SJCRH30 (cell line): Measurements from ENCODE around the gene UNC5B. TPM values are rescaled to one million over a fixed set of nuclear protein-coding genes. Genes with fewer than 3 reads are reported as not detected.

Experiments
- DNase-seq, 2 experiments: peaks; one replicate each; pipeline ENCODE4 v3.0.0-alpha.2; 2015 to 2020
- H3K27ac ChIP-seq: fragments of 250-450 bp; sonication (Bioruptor Pico); 2 replicates; pipeline ENCODE4 v1.5.1; 2020; ENCODE audit warnings: mild to moderate bottlenecking, moderate library complexity
- H3K27me3 ChIP-seq: fragments of 250-450 bp; sonication (Bioruptor Pico); 2 replicates; pipeline ENCODE4 v1.5.1; 2020; ENCODE audit warnings: mild to moderate bottlenecking, moderate library complexity
- H3K36me3 ChIP-seq: fragments of 250-450 bp; sonication (Bioruptor Pico); 2 replicates; pipeline ENCODE4 v1.5.1; 2020; ENCODE audit warnings: mild to moderate bottlenecking, moderate library complexity
- H3K4me1 ChIP-seq: fragments of 250-450 bp; sonication (Bioruptor Pico); 2 replicates; pipeline ENCODE4 v1.5.1; 2020; ENCODE audit warnings: mild to moderate bottlenecking, moderate library complexity
- H3K4me3 ChIP-seq: fragments of 250-450 bp; sonication (Bioruptor Pico); 2 replicates; pipeline ENCODE4 v1.5.1; 2020; ENCODE audit warnings: mild to moderate bottlenecking, moderate library complexity
- H3K9me3 ChIP-seq: fragments of 250-450 bp; sonication (Bioruptor Pico); replicated peaks from 2 replicates; pipeline ENCODE4 v1.5.1; 2020; ENCODE audit warnings: mild to moderate bottlenecking, moderate library complexity
- total RNA-seq: library from RNA; depleted of rRNA; stranded (reverse); fragments of >200 nt; shearing (Covaris generic); gene quantifications from 2 replicates; pipeline ENCODE4 v1.2.3, GENCODE V29; 2014; rRNA removed

Gene UNC5B
- total RNA-seq = 3.4 and 3.6 TPM in 2 replicates

DNA sequence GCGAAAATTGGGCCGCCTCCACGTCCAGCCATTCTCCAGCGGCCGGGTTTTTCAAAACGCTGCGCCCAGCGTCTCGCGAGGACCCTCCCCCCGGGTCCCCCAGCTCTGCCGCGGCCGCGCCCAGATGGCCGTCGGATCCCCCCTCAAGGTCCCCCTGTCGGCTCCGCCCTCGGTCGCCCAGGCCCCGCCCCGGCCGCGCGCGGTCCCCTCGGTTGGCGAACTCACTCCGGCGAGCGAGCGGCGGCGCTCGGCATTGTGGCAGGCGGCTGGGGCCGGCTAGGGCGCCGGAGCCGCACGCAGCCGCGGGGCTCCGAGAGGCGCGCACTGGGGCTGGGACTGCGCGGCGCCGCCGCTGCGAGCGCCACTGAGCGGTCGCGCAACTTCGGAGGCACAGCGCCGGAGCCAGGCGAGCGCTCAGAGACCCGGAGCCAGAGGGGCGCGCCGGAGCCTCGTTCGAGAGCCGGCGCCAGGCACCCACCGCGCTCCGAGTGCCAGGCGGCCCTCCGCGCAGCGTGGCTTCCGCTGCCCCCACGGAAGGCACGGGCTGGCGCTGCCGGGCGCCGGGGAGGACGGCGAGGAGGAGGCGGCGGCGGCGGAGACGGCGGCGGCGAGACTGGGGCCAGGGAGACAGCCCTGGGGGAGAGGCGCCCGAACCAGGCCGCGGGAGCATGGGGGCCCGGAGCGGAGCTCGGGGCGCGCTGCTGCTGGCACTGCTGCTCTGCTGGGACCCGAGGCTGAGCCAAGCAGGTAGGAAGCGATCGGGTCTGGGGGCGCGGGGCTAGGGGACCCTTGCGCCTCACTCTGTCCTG, at the start of gene UNC5B:
Gene UNC5B (plus strand): TSS at position 253 of the 809 bp plus-strand sequence. CDS start 416 bp downstream, at position 669.
- H3K4me1 ChIP-seq = no peaks in the 10 kb centered on the region
- DNase-seq = peak; percentile 84 to 87
- H3K4me3 ChIP-seq = peak within 1 kb of the TSS; percentile 60
- H3K36me3 ChIP-seq = no peaks in the 10 kb centered on the region
- no peak within 1 kb of the TSS for H3K27ac ChIP-seq
- H3K9me3 ChIP-seq = no peaks in the 10 kb centered on the region
- H3K27me3 ChIP-seq = peaks cover 3% of the 10 kb centered on the region; the same call in 1 of the 2 replicates

DNA sequence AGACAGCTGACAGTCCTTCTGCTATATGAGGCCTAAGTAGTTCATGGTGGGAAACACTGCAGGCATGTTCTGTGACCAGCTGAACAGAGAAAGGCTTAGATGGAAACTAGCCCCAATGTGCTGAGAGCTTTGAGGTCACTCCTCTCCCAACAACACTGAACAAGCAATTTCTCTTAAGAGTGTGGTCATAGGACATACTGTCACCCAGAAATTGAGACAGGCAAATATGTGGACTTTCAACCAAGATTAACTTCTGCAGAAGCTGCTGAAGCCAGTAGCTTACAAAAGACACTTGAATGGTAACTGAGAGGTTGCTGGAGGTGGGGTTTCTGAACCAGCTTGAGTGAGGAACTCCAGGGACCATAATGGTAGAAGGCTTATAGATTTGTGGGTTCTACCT, 38.9 kb upstream of the UNC5B start:
- Histone ChIP-seq H3K4me1 (no peaks in the 10 kb centered on the region), H3K36me3 (no peaks in the 10 kb centered on the region), H3K27me3 (no peaks in the 10 kb centered on the region), H3K9me3 (no peaks in the 10 kb centered on the region), H3K4me3 (no peak overlapping the region), H3K27ac (no peak overlapping the region)
- no peak for DNase-seq

DNA sequence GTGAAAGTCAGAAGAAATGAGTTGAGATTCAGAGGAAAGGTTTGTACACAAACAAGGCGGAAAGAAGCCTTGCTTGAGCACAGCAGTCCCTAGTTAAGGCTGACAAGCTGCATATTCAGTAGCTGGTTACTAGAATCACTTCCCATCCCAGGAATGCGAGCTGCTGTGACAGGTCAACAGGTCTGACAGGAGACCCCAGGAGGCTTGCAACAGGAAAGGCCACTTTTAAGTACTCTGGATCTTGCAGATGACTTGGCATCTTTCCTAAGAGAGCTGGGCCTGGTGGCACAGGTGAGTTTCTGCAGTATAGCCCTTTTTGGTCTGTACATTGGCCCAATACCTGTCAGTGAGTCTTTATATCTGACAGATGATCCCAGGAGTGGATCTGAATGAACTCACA, 35.7 kb upstream of the UNC5B start:
- H3K36me3 ChIP-seq = no peaks in the 10 kb centered on the region
- H3K4me1 ChIP-seq = no peaks in the 10 kb centered on the region
- H3K9me3 ChIP-seq = no peaks in the 10 kb centered on the region
- no peak for DNase-seq
- H3K27me3 ChIP-seq = no peaks in the 10 kb centered on the region
- H3K27ac ChIP-seq = no peak overlapping the region
- H3K4me3 ChIP-seq = no peak overlapping the region

DNA sequence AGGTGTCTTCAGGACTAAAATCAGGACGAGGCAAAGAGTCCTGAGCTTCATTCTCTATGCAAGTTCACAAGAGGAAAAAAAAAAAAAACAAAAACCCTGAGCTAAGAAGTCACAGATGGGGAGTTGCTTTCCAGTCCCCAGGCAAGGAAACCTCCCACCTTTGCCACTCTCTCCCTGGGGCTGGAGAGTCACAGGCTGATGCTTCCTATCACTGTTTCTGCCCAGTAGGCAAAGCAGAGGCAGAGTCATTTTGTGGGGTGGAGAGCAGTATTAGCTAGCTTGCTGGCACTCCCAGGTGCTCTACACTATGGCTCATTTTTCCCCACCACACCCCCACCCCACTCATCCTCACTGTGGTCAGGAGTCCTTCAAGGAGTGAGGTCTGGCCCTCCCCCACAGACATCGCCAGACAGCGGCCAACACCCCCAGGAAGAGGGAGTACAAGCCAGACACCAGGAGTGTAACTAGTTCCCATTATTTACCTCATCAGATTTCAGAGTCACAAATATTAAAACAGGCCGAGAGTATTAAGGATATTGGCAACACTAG, 34.6 kb upstream of the UNC5B start:
- no peaks in the 10 kb centered on the region for H3K9me3 ChIP-seq
- no peak overlapping the region for H3K27ac ChIP-seq
- H3K4me1 ChIP-seq = no peaks in the 10 kb centered on the region
- no peak for DNase-seq
- H3K4me3 ChIP-seq = no peak overlapping the region
- no peaks in the 10 kb centered on the region for H3K27me3 ChIP-seq
- no peaks in the 10 kb centered on the region for H3K36me3 ChIP-seq

DNA sequence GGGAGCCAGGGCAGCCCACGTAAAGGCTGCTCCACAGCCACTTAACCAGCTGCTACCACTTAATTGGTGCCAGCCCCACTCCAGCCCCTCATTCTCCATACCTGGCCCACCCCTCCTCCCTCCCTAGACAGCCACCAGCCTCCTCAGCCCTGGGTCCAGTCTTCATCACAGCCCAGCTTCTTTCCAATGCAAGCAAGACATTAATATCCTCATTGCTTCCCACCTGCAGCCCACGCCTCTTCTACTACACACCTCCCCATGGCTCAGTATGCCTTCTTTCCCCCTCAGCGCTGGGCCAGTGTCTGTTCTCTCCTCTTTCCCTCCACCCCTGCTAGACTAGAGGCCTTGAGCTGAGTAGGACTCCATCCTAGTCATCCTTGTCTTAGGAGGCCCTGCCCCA, 33.5 kb upstream of the UNC5B start:
- no peaks in the 10 kb centered on the region for H3K27me3 ChIP-seq
- no peak overlapping the region for H3K27ac ChIP-seq
- H3K4me3 ChIP-seq = no peak overlapping the region
- no peak for DNase-seq
- no peaks in the 10 kb centered on the region for H3K36me3 ChIP-seq
- H3K9me3 ChIP-seq = no peaks in the 10 kb centered on the region
- H3K4me1 ChIP-seq = no peaks in the 10 kb centered on the region

GRCh38 chr10:71179382-71179781, 33.0 kb upstream of the UNC5B start:
- no peak overlapping the region for H3K27ac ChIP-seq
- H3K27me3 ChIP-seq = no peaks in the 10 kb centered on the region

DNA sequence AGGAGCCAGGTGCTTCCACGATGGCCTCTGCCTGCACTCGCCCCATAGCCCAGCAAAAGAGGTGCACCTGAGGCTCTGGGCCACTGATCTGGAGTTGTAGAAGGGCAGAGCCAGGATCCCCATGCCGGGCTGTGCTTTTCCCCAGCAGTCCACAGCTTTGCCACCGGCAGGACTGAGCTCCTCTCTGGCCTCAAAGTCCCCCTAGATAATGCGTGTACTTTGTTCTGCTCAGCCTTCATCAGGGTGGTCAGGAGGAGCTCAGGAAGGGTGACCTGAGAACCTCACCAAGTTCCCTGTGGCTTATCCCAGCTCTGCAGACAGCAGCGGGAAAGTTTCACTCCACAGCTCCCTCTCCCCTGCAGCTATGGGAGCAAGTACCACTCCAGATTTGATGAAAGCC, 27.9 kb upstream of the UNC5B start:
- Histone ChIP-seq H3K9me3 (no peaks in the 10 kb centered on the region), H3K4me1 (no peaks in the 10 kb centered on the region), H3K36me3 (no peaks in the 10 kb centered on the region), H3K27me3 (no peaks in the 10 kb centered on the region; the same call in 1 of the 2 replicates), H3K4me3 (no peak overlapping the region), H3K27ac (no peak overlapping the region)
- DNase-seq = no peak

More at GRCh38 chr10:71179382-71179781, 33.0 kb upstream of the UNC5B start:
- no peaks in the 10 kb centered on the region for H3K9me3 ChIP-seq
- no peaks in the 10 kb centered on the region for H3K36me3 ChIP-seq
- H3K4me3 ChIP-seq = no peak overlapping the region
- no peaks in the 10 kb centered on the region for H3K4me1 ChIP-seq
- no peak for DNase-seq

GRCh38 chr10:71185209-71185608, 27.2 kb upstream of the UNC5B start:
- DNase-seq = no peak
- Histone ChIP-seq H3K36me3 (no peaks in the 10 kb centered on the region), H3K27ac (no peak overlapping the region), H3K4me3 (no peak overlapping the region), H3K9me3 (no peaks in the 10 kb centered on the region), H3K27me3 (no peaks in the 10 kb centered on the region; the same call in 1 of the 2 replicates), H3K4me1 (no peaks in the 10 kb centered on the region)

DNA sequence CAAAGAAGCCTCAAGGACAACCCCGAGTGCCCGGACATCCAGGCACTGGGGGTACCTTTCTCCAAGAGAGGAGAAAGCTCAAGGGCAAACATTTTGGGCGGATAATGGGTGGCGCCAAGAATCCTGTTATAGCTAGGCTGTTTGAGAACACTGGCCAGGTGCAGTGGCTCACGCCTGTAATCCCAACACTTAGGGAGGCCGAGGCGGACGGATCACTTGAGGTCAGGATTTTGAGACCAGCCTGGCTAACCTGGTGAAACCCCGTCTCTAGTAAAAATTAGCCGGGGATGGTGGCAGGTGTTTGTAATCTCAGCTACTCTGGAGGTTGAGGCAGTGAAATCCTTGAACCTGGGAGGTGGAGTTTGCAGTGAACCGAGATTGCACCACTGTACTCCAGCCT, 25.2 kb upstream of the UNC5B start:
- no peak for DNase-seq
- no peaks in the 10 kb centered on the region; the same call in 1 of the 2 replicates for H3K27me3 ChIP-seq
- H3K27ac ChIP-seq = no peak overlapping the region
- H3K36me3 ChIP-seq = no peaks in the 10 kb centered on the region
- H3K9me3 ChIP-seq = no peaks in the 10 kb centered on the region
- no peaks in the 10 kb centered on the region for H3K4me1 ChIP-seq
- H3K4me3 ChIP-seq = no peak overlapping the region

GRCh38 chr10:71187600-71187999, 24.8 kb upstream of the UNC5B start:
- no peak overlapping the region for H3K27ac ChIP-seq
- no peak for DNase-seq

DNA sequence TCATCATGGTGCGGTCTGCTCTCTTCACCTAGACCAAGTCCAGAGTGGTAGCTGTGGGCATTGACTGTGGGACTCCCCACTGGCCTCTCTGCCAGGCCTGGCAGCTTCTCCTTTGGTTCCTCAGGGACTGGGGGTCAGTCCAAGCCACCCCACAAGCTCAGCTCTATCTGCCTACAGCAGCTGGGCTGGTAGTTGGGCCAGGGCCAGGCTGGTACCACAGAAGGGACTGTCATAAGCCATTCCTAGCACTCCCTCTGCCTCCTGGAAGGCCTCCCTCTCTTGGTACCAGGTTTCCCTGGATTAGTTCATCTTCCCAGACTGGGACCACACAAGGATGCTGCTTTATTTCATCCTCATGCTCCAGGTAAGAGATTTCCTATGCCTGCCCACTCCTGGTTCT, 24.2 kb upstream of the UNC5B start:
- no peaks in the 10 kb centered on the region; the same call in 1 of the 2 replicates for H3K27me3 ChIP-seq
- no peak overlapping the region for H3K27ac ChIP-seq
- no peak overlapping the region for H3K4me3 ChIP-seq
- no peaks in the 10 kb centered on the region for H3K4me1 ChIP-seq
- H3K36me3 ChIP-seq = no peaks in the 10 kb centered on the region
- DNase-seq = no peak
- no peaks in the 10 kb centered on the region for H3K9me3 ChIP-seq

More at GRCh38 chr10:71187600-71187999, 24.8 kb upstream of the UNC5B start:
- no peaks in the 10 kb centered on the region for H3K36me3 ChIP-seq
- H3K4me3 ChIP-seq = no peak overlapping the region
- H3K27me3 ChIP-seq = no peaks in the 10 kb centered on the region; the same call in 1 of the 2 replicates
- no peaks in the 10 kb centered on the region for H3K4me1 ChIP-seq
- H3K9me3 ChIP-seq = no peaks in the 10 kb centered on the region

GRCh38 chr10:71191019-71191418, 21.4 kb upstream of the UNC5B start:
- no peak overlapping the region for H3K4me3 ChIP-seq
- H3K27me3 ChIP-seq = no peaks in the 10 kb centered on the region; the same call in 1 of the 2 replicates
- no peaks in the 10 kb centered on the region for H3K9me3 ChIP-seq
- H3K27ac ChIP-seq = no peak overlapping the region
- DNase-seq = no peak
- no peaks in the 10 kb centered on the region for H3K4me1 ChIP-seq
- no peaks in the 10 kb centered on the region for H3K36me3 ChIP-seq

GRCh38 chr10:71191551-71192076, 20.8 kb upstream of the UNC5B start:
- no peak for DNase-seq
- Histone ChIP-seq H3K36me3 (no peaks in the 10 kb centered on the region), H3K4me1 (no peaks in the 10 kb centered on the region), H3K9me3 (no peaks in the 10 kb centered on the region), H3K4me3 (no peak overlapping the region), H3K27ac (no peak overlapping the region), H3K27me3 (no peaks in the 10 kb centered on the region; the same call in 1 of the 2 replicates)

GRCh38 chr10:71193516-71193915, 18.9 kb upstream of the UNC5B start:
- no peak for DNase-seq
- H3K4me1 ChIP-seq = no peaks in the 10 kb centered on the region
- H3K27ac ChIP-seq = no peak overlapping the region
- H3K9me3 ChIP-seq = 0 out of 2 replicates have a peak, but pooled peaks cover 4% of the 10 kb centered on the region
- no peak overlapping the region for H3K4me3 ChIP-seq
- no peaks in the 10 kb centered on the region for H3K27me3 ChIP-seq
- no peaks in the 10 kb centered on the region for H3K36me3 ChIP-seq

DNA sequence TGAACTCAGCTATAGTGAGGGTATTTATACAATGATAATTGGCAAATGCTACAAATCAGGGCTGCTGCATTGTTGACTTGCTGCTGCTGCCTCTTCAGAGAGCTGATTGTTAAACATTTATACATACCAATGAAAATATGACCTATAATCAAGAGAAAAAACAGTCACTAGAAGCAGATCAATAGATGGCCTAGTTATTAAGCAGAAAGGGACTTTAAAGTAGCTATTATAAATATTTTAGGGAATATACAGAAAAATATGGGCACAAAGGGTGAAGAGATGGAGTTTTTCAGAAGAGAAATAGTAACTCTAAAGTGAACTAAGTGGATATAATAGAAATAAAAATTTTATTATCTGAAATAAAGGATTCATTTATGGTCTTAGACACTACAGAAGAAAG, 14.4 kb upstream of the UNC5B start:
- no peak for DNase-seq
- Histone ChIP-seq H3K9me3 (0 out of 2 replicates have a peak, but pooled peaks cover 4% of the 10 kb centered on the region), H3K4me1 (no peaks in the 10 kb centered on the region), H3K4me3 (no peak overlapping the region), H3K27ac (no peak overlapping the region), H3K36me3 (no peaks in the 10 kb centered on the region), H3K27me3 (no peaks in the 10 kb centered on the region)
